ENCODE data around the gene ARRB2. TPM values are rescaled to one million over a fixed set of nuclear protein-coding genes. Genes with fewer than 3 reads are reported as not detected.

Gene ARRB2
- 1.7 and 3.9 TPM in 2 replicates for total RNA-seq (ENCODE audit: low replicate concordance)

GRCh38 chr17:4709794-4710692 is at the start of gene ARRB2:
Gene ARRB2 (plus strand): TSS chr17:4710632. CDS start chr17:4710722, 90 bp downstream.

GRCh38 chr17:4739122-4740024 is 28.9 kb downstream of the ARRB2 start, which contains the start of the genes CXCL16 and ZMYND15:
Gene CXCL16 (minus strand): TSS chr17:4739928. CDS start chr17:4739339, 589 bp downstream.
Gene ZMYND15 (plus strand): TSS chr17:4739833. CDS start chr17:4740549, 716 bp downstream.

Other genes starting within 250 kb of the ARRB2 start
- 0.23 TPM in 1 of 2 replicates, not detected in the other for gene SPNS2, start 211.8 kb upstream of the ARRB2 start, total RNA-seq (ENCODE audit: low replicate concordance)
- gene MYBBP1A, start 155.2 kb upstream of the ARRB2 start, total RNA-seq (ENCODE audit: low replicate concordance), result 35.0 and 43.4 TPM in 2 replicates
- gene GGT6, start 150.1 kb upstream of the ARRB2 start, total RNA-seq (ENCODE audit: low replicate concordance), result not detected in 2 replicates
- 0.12 TPM in 1 of 2 replicates, not detected in the other for gene SMTNL2, start 126.1 kb upstream of the ARRB2 start, total RNA-seq (ENCODE audit: low replicate concordance)
- gene ALOX15, start 69.0 kb upstream of the ARRB2 start, total RNA-seq (ENCODE audit: low replicate concordance), result not detected in 2 replicates
- gene PELP1, start 6.5 kb upstream of the ARRB2 start, total RNA-seq (ENCODE audit: low replicate concordance), result 6.4 and 10.1 TPM in 2 replicates
- 10.1 and 12.1 TPM in 2 replicates for gene MED11, start 20.8 kb downstream of the ARRB2 start, total RNA-seq (ENCODE audit: low replicate concordance)
- 0.23 TPM in 1 of 2 replicates, not detected in the other for gene ZMYND15, start 29.2 kb downstream of the ARRB2 start, total RNA-seq (ENCODE audit: low replicate concordance)
- gene CXCL16, start 29.3 kb downstream of the ARRB2 start, total RNA-seq (ENCODE audit: low replicate concordance), result 0.59 and 0.83 TPM in 2 replicates
- gene TM4SF5, start 61.3 kb downstream of the ARRB2 start, total RNA-seq (ENCODE audit: low replicate concordance), result not detected in 2 replicates
- 0.08 and 0.23 TPM in 2 replicates for gene VMO1, start 75.7 kb downstream of the ARRB2 start, total RNA-seq (ENCODE audit: low replicate concordance)
- gene GLTPD2, start 78.3 kb downstream of the ARRB2 start, total RNA-seq (ENCODE audit: low replicate concordance), result not detected in 2 replicates
- 121 and 237 TPM in 2 replicates for gene PSMB6, start 85.5 kb downstream of the ARRB2 start, total RNA-seq (ENCODE audit: low replicate concordance)
- 15.1 and 16.5 TPM in 2 replicates for gene PLD2, start 96.5 kb downstream of the ARRB2 start, total RNA-seq (ENCODE audit: low replicate concordance)
- gene MINK1, start 122.7 kb downstream of the ARRB2 start, total RNA-seq (ENCODE audit: low replicate concordance), result 20.7 and 36.0 TPM in 2 replicates
- gene C17orf107, start 188.9 kb downstream of the ARRB2 start, total RNA-seq (ENCODE audit: low replicate concordance), result 2.1 and 7.4 TPM in 2 replicates
- gene CHRNE, start 192.5 kb downstream of the ARRB2 start, total RNA-seq (ENCODE audit: low replicate concordance), result 0.38 and 0.47 TPM in 2 replicates
- not detected in 2 replicates for gene GP1BA, start 221.6 kb downstream of the ARRB2 start, total RNA-seq (ENCODE audit: low replicate concordance)
- 51.1 and 76.2 TPM in 2 replicates for gene SLC25A11, start 229.4 kb downstream of the ARRB2 start, total RNA-seq (ENCODE audit: low replicate concordance)
- 12.1 and 13.3 TPM in 2 replicates for gene RNF167, start 229.6 kb downstream of the ARRB2 start, total RNA-seq (ENCODE audit: low replicate concordance)
- gene PFN1, start 237.9 kb downstream of the ARRB2 start, total RNA-seq (ENCODE audit: low replicate concordance), result 665 and 1,065 TPM in 2 replicates
- 2.7 and 4.9 TPM in 2 replicates for gene ENO3, start 240.5 kb downstream of the ARRB2 start, total RNA-seq (ENCODE audit: low replicate concordance)